GM19372 (cell line): ENCODE measurements around the gene FAM131B.
A peak's percentile ranks its signal among the peaks of the same experiment; 100 is the strongest.
"Not testable (repeated sequence)": the region's sequence is repeated elsewhere in the genome, so short reads cannot be mapped to it uniquely, and the experiment has no call there.

Experiments
- ATAC-seq: cut with Tn5 transposase; IDR thresholded peaks from one replicate; pipeline ENCODE4 v1.9.1; 2021; ENCODE audit warnings: mild to moderate bottlenecking, low read depth, moderate library complexity; ENCODE audit not compliant: unreplicated experiment

Gene FAM131B

DNA sequence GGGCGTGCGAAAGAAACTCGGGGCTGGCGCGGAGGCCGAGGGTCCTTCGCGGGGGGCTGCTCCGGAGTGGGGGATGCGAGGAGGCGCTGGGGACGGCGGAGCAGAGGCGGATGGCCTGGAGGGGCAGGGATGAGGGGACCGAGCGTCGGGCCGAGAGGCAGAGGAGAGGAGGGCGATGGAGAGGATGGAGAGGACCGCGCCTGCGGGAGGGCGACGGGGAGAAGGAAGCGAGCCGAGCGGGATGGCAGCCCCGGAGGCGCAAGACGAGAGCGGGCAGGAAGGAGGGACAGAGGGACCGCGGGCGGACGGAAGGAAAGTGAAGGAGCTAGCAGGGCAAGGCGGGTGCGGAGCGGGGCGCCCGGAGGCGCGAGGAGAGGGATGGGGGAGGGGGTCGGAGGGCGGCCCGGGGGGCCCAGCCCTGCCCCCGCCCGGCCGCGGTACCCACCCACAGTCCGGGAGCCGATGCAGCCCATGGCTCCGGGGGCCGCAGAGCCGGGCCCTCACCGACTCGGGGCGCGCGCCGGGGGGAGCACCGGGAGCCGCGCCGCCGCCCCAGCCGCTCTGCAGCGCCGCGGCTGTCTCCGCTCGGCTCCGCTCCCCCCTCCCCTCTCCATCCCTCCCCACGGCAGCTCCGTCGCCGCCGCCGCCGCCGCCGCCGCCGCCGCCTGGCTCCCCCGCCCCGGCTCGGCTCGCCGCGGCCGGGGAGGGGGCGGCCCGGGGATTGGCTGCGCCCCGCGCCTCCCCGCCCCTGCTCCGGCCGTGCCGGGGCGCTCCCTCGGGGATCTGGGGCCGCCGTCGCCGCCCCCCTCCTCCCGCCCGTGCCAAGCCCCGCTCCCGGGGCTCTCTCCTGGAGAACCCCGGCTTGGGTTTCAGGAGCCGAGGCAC, at the start of gene FAM131B:
TSS of gene FAM131B (minus strand) at position 583 of the 885 bp plus-strand sequence. CDS start at position 473, 110 bp downstream.
- ATAC-seq: peak; percentile 49

DNA sequence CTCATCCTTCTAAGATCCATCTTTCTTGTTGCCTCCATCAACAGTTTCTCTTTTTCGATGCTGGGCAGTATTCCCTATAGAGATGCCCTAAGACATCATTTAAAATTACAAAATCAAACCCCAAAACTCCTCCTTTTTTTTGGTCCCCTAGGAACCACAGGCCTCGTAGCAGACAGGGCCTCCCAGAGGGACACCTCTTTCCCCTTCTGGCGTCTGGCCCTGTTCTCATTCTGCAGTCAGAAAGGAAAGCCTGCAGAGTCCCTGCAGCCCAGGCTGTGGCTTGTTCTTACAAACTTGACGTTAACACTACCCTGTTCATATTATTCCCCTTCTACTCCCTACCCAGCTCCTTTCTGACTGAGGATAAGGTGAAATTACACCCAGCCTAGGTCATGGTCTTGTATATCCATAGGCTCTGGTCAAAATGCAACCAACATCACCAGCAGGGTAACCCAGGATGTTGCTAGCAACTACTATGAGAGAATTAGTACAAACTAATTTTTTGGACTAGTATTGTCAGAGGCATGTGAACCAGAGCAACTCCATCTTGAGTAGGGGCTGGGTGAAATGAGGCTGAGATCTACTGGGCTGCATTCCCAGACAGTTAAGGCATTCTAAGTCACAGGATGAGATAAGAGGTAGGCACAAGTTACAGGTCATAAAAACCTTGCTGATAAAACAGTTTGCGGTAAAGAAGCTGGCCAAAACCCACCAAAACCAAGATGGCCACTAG, 49.6 kb upstream of the FAM131B start:
- ATAC-seq: no peak

DNA sequence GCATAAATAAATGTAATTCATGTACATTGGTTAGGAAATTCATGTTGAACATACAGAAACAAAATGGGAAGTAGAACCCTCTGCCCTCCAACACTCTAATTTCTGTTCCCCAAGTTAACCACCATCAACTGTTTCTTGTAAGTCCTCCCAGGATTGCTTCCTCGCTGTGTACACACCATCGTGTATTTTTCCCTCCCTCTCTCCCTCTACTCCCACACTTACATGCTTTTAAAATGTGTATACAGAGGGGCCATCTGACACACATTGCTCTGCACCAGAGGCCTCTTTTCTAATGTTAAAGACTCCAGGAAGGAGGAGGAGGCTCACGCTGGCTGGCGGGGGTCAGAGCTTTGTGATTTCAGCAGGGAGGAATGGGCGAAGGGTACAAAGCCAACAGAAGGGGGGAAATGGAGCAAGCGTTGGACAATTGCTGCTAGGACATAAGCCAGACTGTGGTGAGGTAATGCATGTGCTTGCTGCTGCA, 48.0 kb upstream of the FAM131B start:
- no peak for ATAC-seq

DNA sequence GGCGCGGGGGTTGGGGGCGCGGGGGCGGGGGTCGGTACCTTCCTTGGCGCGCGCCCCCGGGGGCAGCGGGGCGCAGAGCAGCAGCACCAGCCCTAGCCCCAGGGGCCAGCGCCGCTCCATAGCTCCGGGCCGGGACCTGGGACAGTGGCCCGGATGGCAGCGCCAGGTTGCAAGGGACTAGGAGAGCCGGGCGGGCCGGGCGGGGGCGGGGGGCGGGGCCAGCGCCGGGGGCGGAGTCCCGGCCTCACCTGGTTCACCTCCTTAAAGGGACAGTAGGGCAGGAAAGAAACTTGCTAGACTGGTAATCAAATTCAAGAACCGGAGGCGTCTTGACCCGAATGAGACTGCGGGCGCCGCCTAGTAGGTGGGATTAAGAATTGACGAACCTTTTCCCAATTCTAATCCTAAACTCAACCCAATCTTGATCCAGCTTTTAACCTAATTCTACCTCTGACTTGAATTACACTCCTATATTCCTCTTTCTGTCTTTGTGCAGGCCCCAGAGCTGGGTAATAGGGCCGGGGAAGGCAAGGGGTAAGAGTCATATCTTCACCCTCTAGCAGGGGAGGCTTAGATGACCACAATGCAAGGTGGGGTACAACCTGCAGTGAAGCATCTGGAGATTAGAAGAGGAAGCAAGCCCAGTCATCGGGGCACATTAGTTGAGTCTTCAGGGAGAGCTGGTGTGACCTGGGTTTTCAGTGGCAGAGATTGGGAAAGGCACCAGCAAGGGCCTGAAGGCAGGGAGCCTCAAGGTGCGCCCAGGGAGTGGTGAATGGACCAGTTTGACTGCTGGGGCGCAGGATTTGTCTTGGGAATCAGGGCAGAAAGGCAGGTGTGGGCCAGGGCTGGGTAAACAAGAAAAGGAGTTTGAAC, 46.4 kb upstream of the FAM131B start, which contains the start of gene EPHA1:
TSS of gene EPHA1 (minus strand) at position 171 of the 876 bp plus-strand sequence. CDS start at position 120, 51 bp downstream.
- no peak for ATAC-seq

DNA sequence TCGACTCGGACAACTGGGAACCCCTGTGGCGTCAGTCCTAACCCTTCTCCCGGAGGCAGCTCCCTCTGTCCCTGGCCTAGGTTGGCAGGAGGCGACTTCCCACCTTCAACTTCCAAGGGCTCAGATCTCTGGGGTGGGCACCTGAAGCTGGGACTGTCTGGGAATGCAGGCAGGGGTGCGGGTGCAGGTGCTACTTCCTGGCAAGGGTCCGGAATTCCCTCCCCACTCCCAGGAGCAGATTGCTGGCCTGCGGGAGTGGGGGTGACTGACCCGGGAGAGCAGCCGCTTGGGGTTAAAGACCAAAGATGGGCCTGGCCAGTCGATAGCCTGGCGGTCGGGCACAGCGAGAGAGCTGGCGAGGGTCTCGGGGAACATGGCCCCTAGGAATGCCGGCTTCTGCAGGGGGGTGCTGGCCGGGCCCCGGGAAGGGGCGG, 45.8 kb upstream of the FAM131B start:
- ATAC-seq: no peak

DNA sequence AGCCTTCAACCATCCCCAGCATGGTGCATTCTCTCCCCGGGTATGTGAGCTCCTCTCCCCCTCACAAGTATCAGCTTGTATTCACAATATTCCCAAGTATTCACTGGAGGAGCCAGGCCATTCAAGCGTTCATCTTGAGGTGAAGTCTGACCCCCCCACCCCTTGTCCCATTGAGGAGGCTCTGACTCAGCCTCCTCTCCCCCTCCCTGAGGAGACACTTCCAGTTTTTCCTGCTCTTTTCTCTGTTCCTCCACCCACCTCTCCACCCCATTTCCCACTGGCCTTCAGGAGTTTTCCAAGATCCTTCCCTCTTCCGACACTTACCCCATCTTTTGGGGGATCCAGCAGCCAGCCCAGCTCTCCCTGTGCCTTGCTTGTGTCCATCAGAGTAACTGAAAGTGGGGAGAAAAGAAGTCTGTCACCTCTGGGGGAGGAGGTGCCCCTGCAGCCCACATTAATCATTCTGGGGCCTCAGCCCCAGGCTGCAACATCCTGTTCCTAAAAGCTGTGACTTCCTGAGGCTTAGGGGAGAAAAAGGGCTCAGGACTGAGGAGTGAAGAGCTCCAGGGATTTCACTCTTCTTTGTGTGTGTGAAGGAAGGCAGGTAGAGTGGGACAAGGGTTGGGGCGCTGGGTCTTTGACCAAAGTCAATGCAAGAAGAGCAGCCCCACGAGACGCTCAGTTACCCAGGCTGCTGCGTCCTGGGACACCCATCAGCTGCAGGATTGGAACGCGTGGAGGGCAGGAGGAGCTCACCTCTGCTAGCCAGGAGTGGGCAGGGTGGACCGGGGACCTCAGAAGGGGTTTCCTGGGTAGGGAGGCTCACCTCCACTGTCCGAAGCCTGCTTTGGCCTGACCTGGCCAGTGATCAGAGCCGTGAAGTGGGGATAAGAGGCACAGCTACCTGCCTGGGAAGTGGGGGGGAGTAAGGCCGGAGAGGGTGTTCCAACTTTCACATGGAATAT, 45.1 kb upstream of the FAM131B start:
- no peak for ATAC-seq

DNA sequence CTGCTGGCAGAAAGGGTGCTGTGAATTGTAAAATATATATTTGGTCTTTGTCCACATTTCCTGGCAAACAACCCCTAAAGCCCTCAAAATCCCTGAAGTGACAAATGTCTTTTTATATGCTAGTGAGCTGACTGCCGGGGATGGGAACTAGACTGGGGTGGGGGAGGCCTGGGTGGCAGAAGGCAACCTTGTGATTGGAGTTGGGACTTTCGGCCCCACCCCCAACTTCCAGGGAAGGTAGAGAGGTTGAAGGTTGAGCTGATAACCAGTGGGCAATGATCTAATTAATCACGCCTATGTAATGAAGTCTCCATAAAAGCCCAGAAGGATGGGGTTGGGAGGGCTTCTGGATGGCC, 43.5 kb upstream of the FAM131B start:
- no peak for ATAC-seq

DNA sequence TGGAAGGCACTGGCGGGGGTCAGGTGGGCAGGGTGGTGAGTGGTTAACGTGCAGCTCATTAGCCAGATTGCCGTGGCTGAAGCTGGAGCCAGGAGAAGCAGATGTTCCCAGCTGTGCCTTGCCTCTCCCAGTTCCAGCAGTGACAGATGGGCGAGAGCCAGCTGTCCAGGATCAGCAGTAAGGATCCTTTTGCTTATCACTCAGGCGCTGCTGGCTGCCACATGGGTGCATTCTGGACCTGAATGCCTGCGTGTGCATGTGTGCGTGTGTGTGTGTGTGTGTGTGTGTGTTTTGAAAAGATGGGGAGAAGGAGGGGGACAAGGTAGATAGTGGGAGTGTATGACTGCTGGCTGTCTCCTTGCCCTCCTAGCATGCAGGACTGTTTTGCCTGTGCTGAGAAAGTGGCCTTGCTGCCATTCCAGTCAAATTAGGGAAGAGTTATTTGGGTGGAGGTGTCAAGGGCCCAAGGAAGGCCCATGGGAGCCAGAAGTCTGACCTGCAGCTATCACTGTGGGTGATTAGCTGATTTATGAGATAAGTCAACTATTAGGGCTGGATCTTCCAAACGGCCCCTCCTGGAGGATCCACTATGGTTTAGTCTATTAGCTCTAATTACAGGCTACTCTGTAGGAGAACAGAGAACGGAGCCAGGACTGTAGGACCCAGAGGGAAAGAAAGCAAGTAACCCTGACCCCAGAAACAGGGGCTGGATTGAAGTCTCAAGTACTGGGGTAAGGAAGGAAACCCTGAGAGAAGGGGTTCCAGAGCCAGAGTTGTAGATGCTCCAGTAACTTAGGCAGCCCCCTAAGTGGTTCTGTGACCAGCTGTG, 42.9 kb upstream of the FAM131B start:
- no peak for ATAC-seq

DNA sequence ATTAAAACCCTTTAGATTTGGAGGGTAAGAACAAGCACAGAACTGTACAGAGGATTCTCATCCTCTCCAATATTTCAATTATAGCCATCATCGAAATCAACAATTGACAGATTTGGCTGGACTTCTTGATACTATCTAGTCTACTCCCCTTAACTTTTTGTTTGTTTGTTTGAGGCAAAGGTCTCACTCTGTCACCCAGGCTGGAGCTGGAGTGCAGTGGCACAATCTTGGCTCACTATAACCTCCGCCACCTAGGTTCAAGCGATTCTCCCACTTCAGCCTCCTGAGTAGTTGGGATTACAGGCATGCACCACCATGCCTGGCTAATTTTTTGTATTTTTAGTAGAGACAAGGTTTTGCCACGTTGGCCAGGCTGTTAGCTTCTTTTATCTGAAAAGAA, 39.7 kb upstream of the FAM131B start:
- not testable (repeated sequence) for ATAC-seq

DNA sequence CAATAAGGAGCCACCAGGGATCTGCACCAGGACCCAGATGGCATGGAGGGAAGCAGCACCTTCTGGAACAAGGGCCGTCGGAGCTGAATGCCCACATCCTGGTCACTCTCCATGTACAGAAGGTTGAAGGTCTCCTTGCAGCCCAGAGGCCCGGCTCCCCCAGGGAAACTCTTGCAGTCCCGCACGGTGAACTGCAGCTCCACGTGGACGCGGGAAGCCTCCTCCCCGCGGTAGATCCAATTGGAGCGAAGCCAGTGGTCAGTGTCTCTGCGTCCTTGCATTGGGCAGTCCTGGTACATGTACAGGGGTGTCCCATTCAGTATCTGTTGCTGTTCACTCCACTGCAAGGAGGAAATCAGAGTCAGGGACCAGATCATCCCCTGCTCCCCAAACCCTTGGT, 38.8 kb upstream of the FAM131B start:
- ATAC-seq: no peak

DNA sequence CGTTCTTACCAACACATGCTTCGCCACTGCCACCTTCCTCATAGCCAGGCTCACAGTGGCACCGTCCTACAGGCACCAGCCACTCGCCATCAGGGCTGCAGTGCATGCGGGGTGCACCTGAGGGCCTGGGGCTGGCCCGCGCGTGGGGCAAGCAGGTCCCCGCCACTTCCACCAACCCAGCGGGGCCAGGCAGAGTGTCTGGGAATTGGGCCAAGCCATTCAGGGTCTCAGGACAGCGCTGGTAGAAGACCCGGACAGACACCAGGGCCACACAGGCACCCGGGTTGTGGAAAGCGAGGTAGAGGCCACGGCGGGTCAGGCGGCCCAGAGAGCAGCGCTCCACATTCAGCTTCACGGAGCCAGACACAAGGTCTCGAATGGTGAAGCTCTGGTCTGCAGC, 37.1 kb upstream of the FAM131B start:
- no peak for ATAC-seq

DNA sequence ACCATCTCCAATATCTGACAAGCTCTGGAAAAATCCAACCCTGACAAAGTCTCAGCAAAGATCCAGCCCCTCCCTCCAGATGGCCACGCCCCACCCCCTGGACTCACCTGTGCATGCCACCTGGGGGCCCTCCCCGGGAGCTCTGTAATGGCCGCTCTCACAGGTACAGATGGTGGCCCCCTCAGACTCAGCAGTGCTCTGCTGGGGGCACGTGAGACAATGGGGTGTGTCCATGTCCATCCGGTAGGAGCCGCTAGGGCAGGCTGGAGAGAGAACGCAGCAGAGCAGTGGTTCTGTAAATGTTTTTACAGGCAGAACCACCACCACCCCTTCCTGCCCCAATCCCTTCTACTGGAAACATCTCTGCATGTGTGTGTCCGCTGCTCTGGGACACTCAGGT, 36.6 kb upstream of the FAM131B start:
- no peak for ATAC-seq

DNA sequence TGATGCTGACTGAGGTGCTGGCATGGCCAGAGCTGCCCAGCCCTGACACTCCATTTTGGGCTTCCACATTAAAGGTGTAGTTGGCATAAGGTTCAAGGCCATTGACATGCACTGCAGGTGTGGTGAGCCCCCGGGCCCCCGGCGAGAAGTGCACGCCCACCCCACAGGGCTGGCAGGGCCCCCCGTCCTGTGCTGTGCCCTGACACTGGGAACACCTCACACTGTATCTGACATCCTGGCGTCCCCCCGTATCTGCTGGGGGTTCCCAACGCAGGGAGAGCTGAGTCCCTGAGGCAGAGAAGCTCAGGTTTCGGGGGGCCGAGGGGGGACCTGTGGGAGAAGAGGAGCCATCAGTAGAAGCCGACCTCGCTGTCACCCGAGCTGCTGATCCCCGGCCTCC, 36.1 kb upstream of the FAM131B start:
- no peak for ATAC-seq

DNA sequence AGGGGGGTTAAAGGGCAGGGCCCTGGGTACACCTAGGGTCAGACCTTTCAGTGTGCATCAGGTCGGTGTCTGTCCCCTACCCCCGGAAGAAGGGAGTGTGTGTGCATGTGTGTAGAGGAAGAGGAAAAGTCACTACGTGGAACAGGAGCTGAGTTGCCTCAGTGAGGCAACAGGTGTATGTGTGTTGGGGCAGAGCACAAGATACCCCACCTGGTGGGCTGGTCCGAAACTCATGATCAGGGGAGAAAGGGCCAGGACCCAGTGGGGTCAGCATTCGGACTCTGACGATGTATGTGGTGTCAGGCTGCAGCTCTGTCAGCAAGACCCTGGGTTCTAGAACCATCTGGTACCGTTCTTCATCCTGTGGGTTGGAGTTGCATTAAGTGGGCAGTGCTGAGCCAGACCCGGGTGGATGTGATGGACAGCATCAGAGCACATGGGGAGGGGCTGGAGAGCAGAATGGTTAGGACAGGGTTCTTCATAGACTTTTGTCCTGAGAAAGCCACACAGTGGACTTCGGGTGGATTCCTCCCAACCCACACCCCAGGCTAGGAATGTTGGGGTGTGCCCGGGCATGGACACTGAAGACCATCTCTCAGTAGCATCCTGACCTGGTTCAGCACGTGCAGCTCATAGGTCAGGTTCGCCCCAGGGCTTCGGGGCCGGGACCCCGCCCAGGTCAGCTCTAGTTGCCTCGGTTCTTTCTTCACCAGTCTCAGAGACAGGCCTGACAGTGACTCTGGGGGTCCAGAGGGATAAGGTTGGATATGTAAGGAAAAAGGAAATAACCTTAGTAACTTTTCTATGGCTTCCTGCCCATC, 35.4 kb upstream of the FAM131B start:
- no peak for ATAC-seq

DNA sequence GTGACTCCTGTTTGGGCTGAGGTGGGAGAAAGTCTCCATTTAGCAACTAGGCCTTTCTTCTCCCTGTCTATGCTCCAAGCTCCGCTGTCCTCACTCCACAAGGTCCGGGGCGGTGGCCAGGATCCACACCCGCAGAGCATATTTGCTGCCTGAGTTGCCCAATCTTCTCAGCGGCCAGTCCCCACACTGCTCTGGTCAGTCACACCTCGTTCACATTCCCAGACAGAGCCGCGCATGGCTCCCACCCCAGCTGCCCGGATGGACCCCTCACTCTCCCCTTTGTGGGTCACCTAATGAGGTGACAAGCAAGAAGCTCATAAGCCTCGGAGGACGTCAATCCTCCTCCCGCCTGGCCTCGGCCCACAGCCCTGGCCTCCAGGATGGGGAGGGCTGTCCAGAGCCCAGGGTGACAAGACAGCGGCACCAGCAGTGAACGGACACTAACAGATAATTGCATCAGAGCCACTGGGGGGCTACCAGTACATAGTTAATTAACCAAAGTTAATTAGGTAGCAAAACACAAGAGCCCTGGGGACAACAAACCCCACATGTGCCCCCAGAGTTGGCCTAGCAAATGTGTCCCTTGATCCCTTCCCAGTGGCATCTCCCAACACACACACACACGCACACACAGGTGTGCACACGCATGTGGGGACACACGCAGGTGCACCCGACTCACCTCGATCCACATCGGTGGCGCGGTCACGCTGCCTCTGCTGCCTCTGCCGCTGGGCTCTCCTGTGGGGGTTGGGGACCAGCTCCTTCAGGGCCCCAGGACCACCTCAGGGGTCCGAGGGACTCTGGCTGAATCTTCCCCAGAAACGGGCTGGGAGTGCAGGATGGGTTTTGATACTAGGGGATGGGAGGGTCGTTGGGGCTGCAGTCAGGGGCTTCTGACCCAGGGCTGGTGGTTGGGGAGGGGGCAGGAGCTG, 34.4 kb upstream of the FAM131B start:
- no peak for ATAC-seq

DNA sequence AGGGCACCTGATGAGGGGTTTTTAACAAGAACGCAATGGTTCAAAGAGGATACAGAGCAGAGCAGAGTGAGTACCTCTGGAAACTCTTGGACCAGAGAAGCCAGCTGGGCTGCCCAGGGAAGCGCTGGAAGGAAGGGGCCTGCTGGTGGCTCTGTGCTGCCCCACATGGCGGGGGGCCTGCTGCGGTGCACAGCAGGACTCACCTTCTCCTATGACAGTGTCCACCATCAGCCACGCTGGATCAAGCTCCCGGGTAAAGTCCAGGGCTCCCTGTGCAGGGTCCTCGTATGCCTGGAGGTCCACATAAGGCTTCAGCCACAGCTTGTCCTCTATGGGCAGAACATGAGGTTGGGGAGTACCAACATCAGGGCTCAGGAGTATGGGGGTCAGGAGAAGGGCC, 33.7 kb upstream of the FAM131B start:
- no peak for ATAC-seq
